HG03378 (cell line): Measurements from ENCODE around the gene USH1G.
"Not testable (repeated sequence)": the region's sequence is repeated elsewhere in the genome, so short reads cannot be mapped to it uniquely, and the experiment has no call there.

ENCODE experiments used
- ATAC-seq: cut with Tn5 transposase; IDR thresholded peaks from one replicate; pipeline ENCODE4 v1.9.1; 2021; ENCODE audit warnings: mild to moderate bottlenecking, moderate library complexity; ENCODE audit not compliant: unreplicated experiment

Gene USH1G

GRCh38 chr17:74935585-74936469, 12.8 kb upstream of the USH1G start, which contains the start of gene OTOP3:
OTOP3 (plus strand) TSS chr17:74935898; CDS start chr17:74935922, 24 bp downstream.
- ATAC-seq: no peak

GRCh38 chr17:74935048-74935447, 12.0 kb upstream of the USH1G start:
- ATAC-seq: no peak

GRCh38 chr17:74930535-74931036, 7.5 kb upstream of the USH1G start:
- no peak for ATAC-seq

GRCh38 chr17:74928786-74929185, 5.7 kb upstream of the USH1G start:
- no peak for ATAC-seq

- ATAC-seq: no peak
Observed at GRCh38 chr17:74925242-74925641, 2.2 kb upstream of the USH1G start.

GRCh38 chr17:74924250-74924948, 1.3 kb upstream of the USH1G start, which contains the start of gene OTOP2:
OTOP2 (plus strand) TSS chr17:74924273; CDS start chr17:74924633, 360 bp downstream.
- ATAC-seq: no peak

GRCh38 chr17:74923538-74924249, 639 bp upstream of the USH1G start:
- no peak for ATAC-seq

- no peak for ATAC-seq
Observed at GRCh38 chr17:74922172-74922571, 883 bp downstream of the USH1G start.

GRCh38 chr17:74921769-74922168, 1.3 kb downstream of the USH1G start:
- no peak for ATAC-seq

GRCh38 chr17:74921026-74921681, 1.9 kb downstream of the USH1G start:
- ATAC-seq: no peak

- no peak for ATAC-seq
Observed at GRCh38 chr17:74920642-74921025, 2.4 kb downstream of the USH1G start.

GRCh38 chr17:74920306-74920620, 2.8 kb downstream of the USH1G start:
- ATAC-seq: no peak

GRCh38 chr17:74919440-74920305, 3.4 kb downstream of the USH1G start:
- ATAC-seq: no peak

GRCh38 chr17:74918906-74919305, 4.1 kb downstream of the USH1G start:
- ATAC-seq: no peak

- ATAC-seq: no peak
Observed at GRCh38 chr17:74917430-74917829, 5.6 kb downstream of the USH1G start.

GRCh38 chr17:74916851-74917199, 6.2 kb downstream of the USH1G start:
- no peak for ATAC-seq

GRCh38 chr17:74916136-74916850, 6.8 kb downstream of the USH1G start:
- ATAC-seq: no peak

- not testable (repeated sequence) for ATAC-seq
Observed at GRCh38 chr17:74911423-74911822, 11.6 kb downstream of the USH1G start.

- ATAC-seq: not testable (repeated sequence)
Observed at GRCh38 chr17:74909097-74909496, 14.0 kb downstream of the USH1G start.
